BJ (cell line): ENCODE data around the gene SYNE3. TPM values are rescaled to one million over a fixed set of nuclear protein-coding genes. Genes with fewer than 3 reads are reported as not detected.

Source experiments
- CTCF ChIA-PET: fragments of 350-600 bp; formaldehyde crosslinking; extraction: SDS; loops from one replicate; lab custom pipeline; 2021; ENCODE audit warnings: antibody characterized with exemption, inconsistent platforms; lab: Yijun Ruan, JAX
- POLR2A ChIA-PET: fragments of 300-600 bp; sonication (Branson Sonifier 250); formaldehyde crosslinking; extraction: SDS; loops from one replicate; lab custom pipeline; 2021; ENCODE audit warnings: antibody characterized with exemption; lab: Charles Lee
- DNase-seq: peaks from one replicate; pipeline ENCODE4 v3.0.0-alpha.2; 2011; ENCODE audit warnings: low read depth
- H3K27me3 ChIP-seq: 2 replicates; pipeline ENCODE4 v1.6.0; 2011; ENCODE audit warnings: low read length; ENCODE audit not compliant: control insufficient read depth, insufficient read depth
- H3K36me3 ChIP-seq: 2 replicates; pipeline ENCODE4 v1.5.1; 2011; ENCODE audit warnings: low read length; ENCODE audit not compliant: control insufficient read depth, insufficient read depth
- H3K4me3 ChIP-seq: 2 replicates; pipeline ENCODE4 v1.5.1; 2011; ENCODE audit warnings: low read depth, mild to moderate bottlenecking, control low read depth, low read length
- polyA plus RNA-seq: library from polyadenylated mRNA; depleted of rRNA; stranded (reverse); fragments of >200 nt; gene quantifications from 2 replicates; pipeline ENCODE4 v1.2.3, GENCODE V29; 2011
- TF ChIP-seq, protein P1 (sequence below): IDR thresholded peaks from 2 replicates; pipeline ENCODE4 v1.5.1; 2011; ENCODE audit warnings: low read depth, mild to moderate bottlenecking, control low read depth, inconsistent platforms, low read length, moderate library complexity; ENCODE audit not compliant: insufficient read depth

The SYNE3 gene
- polyA plus RNA-seq, 1 experiment = 3.5 TPM

DNA sequence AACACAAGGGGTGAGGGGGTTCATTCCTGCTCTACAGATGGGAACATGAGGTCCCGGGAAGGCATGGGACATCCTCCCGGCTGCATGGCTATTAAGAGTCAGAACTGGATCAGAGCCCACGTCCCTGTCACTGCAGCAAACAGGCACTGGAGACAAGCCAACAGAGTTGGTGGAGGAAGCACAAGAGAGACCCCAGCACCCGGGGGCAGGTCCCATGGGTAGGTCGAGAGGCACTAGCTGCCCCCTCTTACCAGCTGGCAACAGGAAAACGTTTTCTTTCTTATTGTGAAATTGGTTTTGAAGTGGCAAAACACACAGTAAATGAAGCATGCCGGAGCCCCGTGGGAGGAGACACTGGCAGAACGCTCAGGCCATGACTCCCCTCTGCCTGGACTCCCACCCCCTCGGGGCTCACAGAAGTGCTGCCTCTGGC is 43.6 kb downstream of the SYNE3 start:
- Histone ChIP-seq H3K36me3 (peaks cover 17% of the 10 kb centered on the region), H3K27me3 (no peaks in the 10 kb centered on the region), H3K4me3 (no peak overlapping the region)
- ChIA-PET CTCF (interaction anchor here (1.4 to 2.3 kb wide), 4 partner anchors 21 to 55 kb away, joined by 3 to 11 read pairs (median 8); no protein-coding TSS in a partner anchor), POLR2A (no interaction called here)
- no peak for DNase-seq
- TF ChIP-seq, protein P1, sequence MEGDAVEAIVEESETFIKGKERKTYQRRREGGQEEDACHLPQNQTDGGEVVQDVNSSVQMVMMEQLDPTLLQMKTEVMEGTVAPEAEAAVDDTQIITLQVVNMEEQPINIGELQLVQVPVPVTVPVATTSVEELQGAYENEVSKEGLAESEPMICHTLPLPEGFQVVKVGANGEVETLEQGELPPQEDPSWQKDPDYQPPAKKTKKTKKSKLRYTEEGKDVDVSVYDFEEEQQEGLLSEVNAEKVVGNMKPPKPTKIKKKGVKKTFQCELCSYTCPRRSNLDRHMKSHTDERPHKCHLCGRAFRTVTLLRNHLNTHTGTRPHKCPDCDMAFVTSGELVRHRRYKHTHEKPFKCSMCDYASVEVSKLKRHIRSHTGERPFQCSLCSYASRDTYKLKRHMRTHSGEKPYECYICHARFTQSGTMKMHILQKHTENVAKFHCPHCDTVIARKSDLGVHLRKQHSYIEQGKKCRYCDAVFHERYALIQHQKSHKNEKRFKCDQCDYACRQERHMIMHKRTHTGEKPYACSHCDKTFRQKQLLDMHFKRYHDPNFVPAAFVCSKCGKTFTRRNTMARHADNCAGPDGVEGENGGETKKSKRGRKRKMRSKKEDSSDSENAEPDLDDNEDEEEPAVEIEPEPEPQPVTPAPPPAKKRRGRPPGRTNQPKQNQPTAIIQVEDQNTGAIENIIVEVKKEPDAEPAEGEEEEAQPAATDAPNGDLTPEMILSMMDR = no peak

DNA sequence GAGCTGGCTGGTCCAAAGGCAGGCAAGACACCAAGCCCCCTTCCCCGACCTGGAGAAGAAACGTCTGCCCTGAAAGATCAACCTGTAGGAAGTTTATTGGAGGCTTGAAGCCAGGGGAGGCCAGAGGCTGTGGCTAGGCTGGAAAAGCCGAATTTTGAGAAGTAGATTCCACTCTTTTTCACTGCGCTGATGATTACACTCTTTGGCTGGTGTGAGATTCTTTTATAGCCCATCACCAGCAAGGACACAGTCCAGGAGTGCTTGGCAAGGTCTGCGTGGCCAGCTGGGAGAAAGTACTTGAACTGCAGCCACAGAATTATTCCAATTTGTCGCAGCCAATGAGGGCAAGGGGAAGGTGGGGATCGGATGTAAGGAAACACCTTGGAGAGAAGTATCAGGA is 45.0 kb downstream of the SYNE3 start:
- ChIA-PET POLR2A (no interaction called here), CTCF (interaction anchor here (1.0 to 2.3 kb wide), 7 partner anchors 8 to 56 kb away, joined by 4 to 11 read pairs (median 6); no protein-coding TSS in a partner anchor)
- no peak for DNase-seq
- peaks cover 19% of the 10 kb centered on the region for H3K36me3 ChIP-seq
- H3K4me3 ChIP-seq = no peak overlapping the region
- TF ChIP-seq, protein P1 = no peak
- H3K27me3 ChIP-seq = no peaks in the 10 kb centered on the region

DNA sequence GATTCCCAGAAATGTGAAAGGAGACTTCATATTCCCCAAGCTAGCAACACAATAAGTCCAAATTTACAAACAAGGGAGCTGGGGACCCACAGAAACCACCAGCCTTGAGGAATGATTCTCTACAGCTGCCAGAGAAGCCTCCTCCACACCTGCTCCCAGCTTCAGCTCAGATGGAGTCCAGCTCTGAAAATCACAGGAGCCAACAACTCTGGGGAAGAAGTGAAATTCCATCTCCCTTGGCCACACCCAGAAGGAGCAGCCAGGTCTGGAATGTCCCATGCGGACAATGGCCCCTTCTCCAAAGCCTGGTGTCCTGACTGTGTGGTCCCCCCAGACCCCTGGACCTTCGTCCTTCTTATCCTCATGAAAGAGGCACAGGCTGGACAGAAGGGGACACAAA is 45.4 kb downstream of the SYNE3 start:
- Histone ChIP-seq H3K36me3 (peaks cover 19% of the 10 kb centered on the region), H3K27me3 (no peaks in the 10 kb centered on the region), H3K4me3 (no peak overlapping the region)
- TF ChIP-seq, protein P1 = no peak
- ChIA-PET CTCF (interaction anchor here (1.2 to 2.3 kb wide), 6 partner anchors 9 to 57 kb away, joined by 4 to 11 read pairs (median 7); no protein-coding TSS in a partner anchor), POLR2A (no interaction called here)
- DNase-seq = no peak

DNA sequence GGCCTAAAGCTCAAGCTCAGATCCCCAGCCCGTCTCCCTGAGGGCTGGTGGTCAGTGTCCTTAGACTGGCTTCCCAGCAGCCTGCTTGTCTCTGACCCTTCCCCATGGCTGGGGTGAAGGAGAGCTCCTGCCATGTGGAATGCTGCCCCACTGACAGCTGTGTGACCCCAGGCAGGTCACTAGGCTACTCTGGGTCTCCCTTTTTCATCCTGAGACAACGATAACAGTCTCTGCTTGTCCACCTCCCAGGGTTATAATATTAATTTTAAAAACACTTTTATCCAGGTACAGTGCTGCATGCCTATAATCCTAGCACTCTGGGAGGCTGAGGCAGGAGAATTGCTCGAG is 47.3 kb downstream of the SYNE3 start:
- TF ChIP-seq, protein P1 = no peak
- DNase-seq = no peak
- Histone ChIP-seq H3K27me3 (no peaks in the 10 kb centered on the region), H3K36me3 (peaks cover 14% of the 10 kb centered on the region), H3K4me3 (no peak overlapping the region)
- ChIA-PET POLR2A (no interaction called here), CTCF (interaction anchor here (1.4 kb wide), 1 partner anchor 27 kb away, joined by 4 read pairs; no protein-coding TSS in a partner anchor)

DNA sequence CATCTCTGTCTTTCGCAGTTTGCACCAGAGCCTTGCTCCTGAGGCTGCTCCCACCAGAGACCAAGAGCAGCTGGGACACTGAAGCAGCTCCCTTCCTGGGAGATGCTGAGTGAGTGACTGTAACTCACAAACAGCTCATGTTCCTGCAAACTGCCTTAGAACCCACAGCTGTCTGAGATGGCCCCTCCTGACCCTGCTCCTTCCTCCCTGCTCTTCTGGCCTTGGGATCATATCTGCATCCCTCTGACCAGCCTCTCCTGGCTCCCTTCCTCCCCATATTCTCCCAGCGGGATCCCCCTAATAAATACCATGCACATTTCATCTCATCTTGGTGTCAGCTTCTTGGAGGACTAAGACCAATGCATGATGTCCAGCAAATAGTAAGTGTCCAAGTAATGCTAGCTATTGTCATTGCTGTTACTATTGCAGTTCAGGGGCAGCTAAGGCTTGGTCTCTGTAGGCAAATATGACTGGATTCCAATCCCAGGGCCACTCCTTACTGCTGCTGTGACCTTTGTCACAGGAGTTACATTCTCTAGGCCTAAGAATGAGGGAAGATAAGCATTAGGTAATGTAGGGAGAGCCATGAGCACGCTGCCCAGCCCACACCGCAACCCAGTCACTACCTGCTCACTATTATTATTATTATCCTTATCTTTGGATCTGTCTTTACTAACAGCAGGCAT is 47.9 kb downstream of the SYNE3 start:
- ChIA-PET POLR2A (no interaction called here), CTCF (interaction anchor here (0.7 to 1.8 kb wide), 3 partner anchors 9 to 26 kb away, joined by 3 to 6 read pairs (median 4); no protein-coding TSS in a partner anchor)
- H3K27me3 ChIP-seq = no peaks in the 10 kb centered on the region
- H3K4me3 ChIP-seq = no peak overlapping the region
- peaks cover 10% of the 10 kb centered on the region for H3K36me3 ChIP-seq
- TF ChIP-seq, protein P1 = no peak
- no peak for DNase-seq
